Muscle of arm (tissue), 12 donors: ENCODE measurements around the gene RPS16. TPM values are rescaled to one million over a fixed set of nuclear protein-coding genes. Genes with fewer than 3 reads are reported as not detected.

ENCODE experiments used
- DNase-seq: peaks from one replicate; pipeline ENCODE4 v3.0.0-alpha.2; 2013
- polyA plus RNA-seq, 12 donors: library from polyadenylated mRNA; unstranded; fragments of 120-200 nt; gene quantifications; one replicate each; pipeline ENCODE4 v1.2.1, GENCODE V29; 2013; ENCODE audit not compliant: insufficient read length in 12 of 12

Gene RPS16
- polyA plus RNA-seq, 12 donors: 937 to 1,979 (median 1,712) TPM; not detected in 1

DNA sequence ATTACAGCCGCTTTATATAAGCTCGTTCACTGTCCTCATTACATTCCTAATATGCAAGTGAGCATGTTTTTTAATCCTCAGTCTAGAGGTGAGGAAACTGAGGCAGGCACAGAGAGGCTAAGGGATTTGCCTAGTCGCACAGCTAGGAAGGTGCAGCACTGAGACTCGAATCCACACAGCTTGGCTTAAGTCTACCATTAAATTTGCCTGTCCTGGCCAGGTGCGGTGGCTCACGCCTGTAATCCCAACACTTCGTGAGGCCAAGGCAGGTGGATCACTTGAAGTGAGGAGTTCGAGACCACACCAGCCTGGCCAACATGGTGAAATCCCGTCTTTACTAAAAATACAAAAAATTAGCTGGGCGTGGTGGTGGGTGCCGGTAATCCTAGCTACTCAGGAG is 8.0 kb downstream of the RPS16 start:
- no peak for DNase-seq

GRCh38 chr19:39426170-39426569 is 9.6 kb downstream of the RPS16 start:
- no peak for DNase-seq

DNA sequence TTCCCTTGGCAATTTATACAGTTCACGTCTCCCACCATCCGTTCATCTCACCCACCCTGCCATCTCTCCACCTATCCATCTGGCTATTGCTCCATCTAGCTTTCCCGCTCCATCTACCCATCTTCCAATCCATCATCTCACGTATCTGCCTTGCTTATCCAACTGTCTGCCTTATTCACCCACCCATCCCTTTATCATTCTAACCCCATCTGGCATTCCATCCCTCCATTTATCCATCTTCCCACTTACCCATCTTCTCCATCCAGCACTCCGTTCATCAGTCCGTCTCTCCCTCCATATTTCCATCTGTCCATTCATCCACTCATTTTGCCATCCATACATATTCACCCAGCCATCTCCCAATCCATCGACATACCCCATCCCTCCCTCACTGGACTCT is 10.0 kb downstream of the RPS16 start:
- DNase-seq: no peak

DNA sequence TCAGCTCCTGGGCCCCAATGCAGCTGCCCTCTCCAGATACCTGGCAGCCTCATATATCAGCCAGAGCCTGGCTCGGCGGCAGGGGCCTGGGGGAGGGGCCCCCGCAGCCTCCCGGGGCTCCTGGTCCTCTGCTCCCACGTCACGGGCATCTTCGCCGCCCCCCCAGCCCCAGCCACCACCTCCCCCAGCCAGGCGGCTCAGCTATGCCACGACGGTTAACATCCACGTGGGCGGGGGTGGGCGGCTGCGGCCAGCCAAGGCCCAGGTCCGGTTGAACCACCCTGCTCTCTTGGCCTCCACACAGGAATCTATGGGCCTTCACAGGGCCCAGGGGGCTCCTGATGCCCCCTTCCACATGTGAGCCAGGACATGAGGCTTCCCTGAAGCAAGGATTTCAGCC is 10.8 kb downstream of the RPS16 start:
- DNase-seq: no peak

DNA sequence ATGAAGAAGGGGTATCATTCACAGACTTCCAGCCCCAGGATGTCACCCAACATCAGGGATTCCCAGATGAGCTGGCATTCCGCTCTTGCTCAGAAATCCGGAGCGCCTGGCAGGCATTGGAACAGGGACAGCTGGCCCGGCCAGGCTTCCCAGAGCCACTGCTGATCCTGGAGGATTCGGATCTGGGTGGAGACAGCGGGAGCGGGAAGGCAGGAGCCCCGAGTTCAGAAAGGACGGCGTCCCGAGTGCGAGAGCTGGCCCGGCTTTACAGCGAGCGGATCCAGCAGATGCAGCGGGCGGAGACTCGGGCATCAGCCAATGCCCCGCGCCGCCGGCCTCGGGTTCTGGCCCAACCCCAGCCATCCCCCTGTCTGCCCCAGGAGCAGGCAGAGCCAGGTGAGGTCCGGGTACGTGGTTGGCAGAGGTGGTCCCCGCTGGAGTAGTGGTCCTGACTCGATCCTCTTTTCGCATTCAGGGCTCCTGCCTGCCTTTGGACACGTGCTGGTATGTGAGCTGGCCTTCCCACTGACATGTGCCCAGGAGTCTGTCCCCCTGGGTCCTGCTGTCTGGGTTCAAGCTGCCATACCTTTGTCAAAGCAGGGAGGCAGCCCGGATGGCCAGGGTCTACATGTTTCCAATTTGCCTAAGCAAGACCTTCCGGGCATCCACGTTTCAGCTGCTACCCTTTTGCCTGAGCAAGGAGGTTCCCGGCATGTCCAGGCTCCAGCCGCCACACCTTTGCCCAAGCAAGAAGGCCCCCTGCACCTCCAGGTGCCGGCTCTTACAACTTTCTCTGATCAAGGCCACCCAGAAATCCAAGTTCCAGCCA is 12.3 kb downstream of the RPS16 start:
- no peak for DNase-seq

DNA sequence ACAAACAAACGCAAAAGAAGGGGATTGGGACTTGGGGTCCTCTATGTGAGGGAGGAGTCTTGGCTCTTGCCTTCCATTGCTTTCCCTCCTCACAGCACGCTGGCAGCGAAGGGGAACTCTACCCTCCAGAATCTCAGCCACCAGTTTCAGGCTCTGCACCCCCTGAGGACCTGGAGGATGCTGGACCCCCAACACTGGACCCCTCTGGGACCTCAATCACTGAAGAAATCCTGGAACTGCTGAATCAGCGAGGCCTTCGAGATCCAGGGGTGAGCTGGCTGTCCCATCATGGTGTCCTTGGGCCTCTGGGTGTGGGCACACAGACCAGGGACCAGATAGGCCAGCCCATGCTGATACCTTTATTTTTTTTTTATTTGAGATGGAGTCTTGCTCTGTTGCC is 13.7 kb downstream of the RPS16 start:
- DNase-seq: no peak

GRCh38 chr19:39420769-39421168 is 15.0 kb downstream of the RPS16 start:
- no peak for DNase-seq

- DNase-seq: no peak
Observed at GRCh38 chr19:39419003-39419402, 16.7 kb downstream of the RPS16 start.

DNA sequence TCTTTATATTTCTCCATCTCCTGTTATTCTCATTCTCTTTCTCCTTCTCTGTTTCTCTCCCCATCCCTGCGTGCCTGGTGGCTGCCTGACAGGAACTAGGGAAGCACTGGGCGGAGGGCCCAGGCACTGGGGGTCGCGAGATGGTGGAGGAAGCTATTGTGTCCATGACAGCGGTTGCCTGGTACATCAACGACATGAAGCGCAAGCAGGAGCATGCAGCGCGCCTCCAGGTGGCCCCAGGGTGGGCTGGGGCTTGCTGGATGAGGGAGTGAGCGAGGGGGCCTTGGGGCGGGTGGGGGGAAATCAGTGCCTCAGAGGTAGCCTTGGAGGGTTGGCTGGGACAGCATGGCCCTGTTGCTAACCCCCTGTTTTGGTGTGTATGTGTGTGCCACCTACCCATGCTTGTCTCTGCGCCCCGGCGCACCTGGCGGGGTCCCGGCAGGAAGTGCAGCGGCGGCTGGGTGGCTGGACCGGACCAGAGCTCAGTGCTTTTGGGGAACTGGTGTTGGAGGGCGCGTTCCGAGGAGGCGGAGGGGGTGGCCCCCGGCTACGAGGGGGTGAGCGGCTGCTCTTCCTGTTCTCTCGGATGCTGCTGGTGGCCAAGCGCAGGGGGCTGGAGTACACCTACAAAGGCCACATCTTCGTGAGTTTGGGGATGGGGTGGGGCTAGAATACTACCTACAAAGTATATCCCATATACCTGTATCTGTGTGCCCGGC is 18.1 kb downstream of the RPS16 start:
- DNase-seq: no peak

DNA sequence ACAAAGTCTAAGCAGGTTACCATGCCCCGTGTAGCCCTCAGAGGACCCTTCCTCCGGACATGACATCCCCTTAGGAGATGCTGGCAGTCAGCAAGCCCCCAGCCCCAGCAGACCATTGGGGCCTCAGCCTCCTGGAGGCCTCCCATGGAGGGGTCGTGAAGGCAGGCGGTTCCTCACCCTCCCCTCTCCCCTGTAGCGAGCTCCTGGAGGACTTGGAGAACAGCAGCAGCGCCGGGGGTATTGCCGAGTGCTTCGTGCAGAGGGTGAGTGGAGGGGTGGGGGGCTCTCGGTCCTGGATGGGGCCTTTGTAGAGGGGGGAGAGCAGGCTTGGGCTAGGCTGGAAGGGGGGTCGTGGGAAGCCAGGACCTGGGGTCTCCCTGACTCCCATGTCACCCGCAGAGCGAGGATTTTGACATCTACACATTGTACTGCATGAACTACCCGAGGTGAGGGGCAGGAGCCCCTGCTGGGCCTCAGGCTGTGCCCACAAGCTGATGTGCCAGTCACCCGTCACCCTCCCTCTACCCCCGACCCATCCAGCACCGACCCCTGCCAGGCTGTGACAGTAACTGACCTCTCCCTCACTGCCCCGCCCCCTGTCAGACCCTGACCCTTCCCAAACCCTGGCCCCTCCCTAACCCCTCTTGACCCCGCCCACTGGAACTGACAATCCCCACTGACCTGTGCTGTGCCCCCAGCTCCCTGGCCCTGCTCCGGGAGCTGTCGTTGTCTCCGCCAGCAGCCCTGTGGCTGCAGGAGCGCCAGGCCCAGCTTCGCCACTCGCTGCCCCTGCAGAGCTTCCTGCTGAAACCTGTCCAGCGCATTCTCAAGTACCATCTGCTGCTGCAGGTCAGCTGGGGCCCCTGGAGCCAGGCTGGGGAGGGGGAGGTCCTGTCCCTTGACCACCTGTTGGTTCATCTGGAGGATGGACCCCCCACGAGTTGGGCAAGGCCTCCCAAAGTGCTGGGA is 19.3 kb downstream of the RPS16 start:
- DNase-seq: no peak

GRCh38 chr19:39415111-39416046 is 20.4 kb downstream of the RPS16 start:
- DNase-seq: no peak

DNA sequence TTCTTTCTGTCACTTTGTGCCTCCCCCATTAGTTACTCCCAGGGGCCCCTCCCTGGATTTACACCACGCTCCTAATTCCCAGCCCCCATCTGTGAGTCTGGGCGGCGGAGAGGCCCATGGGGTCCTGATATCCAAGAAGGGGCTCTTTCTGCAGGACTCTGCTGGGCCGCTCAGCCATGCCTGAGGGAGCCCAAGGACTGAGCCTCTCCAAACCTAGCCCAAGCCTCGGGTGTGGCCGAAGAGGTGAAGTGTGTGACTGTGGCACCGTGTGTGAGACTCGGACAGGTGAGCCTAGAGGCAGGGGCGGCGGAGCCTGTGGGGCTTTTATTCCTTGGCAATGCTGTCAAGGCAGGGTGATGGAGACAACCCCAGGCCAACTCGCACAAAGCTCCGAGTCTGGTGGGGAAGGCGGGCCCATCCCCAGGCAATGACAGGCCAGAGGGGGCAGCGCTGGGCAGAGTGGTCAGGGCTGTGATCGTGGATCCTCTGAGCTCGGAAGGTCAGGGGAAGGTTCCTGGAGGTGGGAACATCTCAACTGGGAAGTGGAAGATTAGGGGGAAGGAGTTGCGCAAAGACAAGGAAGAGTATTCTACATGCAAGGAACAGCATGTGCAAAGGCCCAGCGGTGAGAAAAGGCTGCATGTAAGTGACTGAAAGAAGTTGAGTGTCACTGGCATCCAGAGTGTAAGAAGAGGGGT is 21.7 kb downstream of the RPS16 start:
- DNase-seq: no peak

DNA sequence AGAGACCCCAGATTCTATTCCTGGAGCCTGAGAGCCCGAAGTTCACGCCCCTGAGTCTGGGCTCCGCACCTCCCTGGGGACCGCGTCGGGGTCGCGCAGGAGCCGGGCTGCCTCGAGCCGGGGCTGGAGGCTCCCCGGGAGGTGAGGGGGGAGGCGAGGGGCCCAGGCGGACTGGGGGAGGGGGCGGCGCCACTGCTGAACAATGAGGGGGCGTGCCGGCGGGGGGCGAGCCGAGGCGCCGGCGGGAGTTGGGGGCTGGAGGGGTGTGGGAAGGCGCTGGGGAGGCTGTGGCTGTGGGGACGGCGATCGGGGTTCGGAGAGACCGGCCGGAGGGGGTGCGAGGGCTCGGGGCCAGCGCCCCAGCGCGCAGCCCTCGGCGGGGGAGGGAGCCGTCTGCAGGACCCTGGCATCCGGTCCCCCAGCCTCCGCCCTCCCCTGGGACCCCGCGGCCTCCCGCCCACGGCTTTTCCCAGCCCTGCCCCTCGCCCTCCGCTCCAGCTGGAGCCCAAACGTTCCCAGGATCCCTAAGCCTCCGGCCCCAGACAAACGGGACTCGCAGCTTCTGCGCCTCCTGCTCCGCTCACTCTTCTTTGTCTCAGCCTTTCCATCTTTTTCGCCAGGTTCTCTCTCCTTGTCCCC is 22.4 kb downstream of the RPS16 start:
- DNase-seq: peak; percentile 78

DNA sequence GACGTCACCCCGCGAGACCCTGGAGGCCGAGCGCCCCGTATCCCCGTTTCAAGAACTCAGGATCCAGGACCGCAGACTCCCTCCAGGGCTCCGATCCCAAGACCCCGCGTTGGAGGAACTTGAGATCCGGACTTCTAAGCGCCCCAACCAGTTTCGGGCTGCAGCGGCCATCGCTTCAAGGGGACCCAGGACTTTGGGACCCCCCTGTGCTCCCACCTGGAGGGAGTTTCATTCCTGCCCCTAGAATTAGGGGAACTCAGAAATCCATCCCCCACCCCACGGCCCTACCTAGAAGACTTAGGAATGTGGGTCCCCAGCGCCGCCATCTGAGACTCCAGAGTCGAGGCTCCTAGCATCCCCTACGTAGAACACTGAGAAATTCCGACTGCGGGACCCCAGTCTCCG is 22.9 kb downstream of the RPS16 start:
- DNase-seq: no peak

- DNase-seq: peak; percentile 99
Observed at GRCh38 chr19:39412100-39412866, 23.5 kb downstream of the RPS16 start, which contains the start of gene PLEKHG2. TSS of gene PLEKHG2 (plus strand) at chr19:39412669. CDS start at chr19:39414087, 1,418 bp downstream.

- peak; percentile 93 for DNase-seq
Observed at GRCh38 chr19:39411832-39412099, 24.0 kb downstream of the RPS16 start.

DNA sequence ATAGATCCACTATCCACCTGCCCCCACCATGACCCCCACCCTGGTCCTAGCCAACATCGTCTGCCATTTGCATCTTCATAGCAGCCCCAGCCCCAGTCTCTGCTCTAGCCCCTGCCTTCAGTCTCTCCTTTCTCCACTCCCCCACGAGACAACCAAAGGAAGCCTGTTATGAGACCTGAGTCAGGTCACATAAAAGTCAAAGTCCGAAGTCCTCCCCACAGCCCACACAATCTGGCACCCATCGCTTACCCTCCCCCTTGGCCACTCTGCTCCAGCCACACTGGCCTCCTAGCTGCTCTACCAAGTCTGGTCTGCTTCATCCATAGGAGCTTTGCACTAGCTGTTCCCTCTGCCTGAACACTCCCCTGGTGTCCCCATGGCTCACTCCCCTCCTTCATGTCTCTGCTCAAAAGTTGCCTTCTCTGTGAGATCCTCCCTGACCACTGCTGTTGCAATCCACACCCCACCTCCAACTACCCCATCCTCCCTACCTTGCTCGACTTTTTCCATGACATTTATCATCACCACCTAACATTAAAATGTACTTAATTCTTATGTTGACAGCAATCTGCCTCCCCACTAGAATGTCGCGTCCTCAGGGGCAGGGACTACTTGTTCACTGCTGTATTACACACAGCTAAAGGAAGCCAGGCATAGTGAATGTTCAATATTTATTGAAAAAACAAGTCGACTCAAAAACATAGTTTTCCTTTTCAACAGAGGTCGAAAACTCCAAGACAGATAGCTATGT is 24.5 kb downstream of the RPS16 start:
- DNase-seq: peak; percentile 57

DNA sequence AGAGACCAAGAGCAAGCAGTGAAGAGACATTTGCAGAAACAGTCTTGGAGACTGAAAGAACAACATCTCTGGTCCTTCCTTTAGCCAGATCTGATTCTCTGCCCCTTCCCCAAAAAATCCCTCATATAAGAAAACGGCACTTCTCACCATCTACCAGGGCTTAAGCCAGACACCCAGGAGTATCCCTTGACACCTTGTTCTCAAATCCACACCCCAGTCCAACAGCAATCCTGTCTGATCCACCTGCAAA is 25.0 kb downstream of the RPS16 start:
- no peak for DNase-seq
